C1 segment of cervical spinal cord (tissue), 14 donors: ENCODE measurements around the gene SLC35B3.
"Not testable (repeated sequence)": the region's sequence is repeated elsewhere in the genome, so short reads cannot be mapped to it uniquely, and the experiment has no call there.

Experiments used
- DNase-seq, 14 donors: peaks; one replicate each; lab custom pipeline; 2025; lab: John Stamatoyannopoulos, UW

Gene SLC35B3

DNA sequence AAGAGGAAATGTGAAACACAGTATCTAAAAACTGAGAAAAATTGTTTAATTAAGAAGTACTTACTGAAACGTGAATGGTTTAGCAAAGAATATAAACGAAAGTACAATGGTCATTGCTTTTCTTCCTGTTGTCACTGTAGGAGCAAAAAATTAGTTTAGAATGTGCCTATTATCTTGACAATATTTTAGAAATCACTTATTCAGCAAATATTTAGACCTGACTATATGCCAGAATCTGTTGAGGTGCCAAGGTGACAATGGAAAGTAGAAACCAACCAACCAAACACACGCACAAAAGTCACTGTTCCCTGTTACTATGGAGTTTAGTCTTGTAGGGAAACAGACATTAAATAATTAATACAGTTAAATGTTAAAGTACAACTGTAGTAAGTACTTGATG lies 20.5 kb downstream of the SLC35B3 start:
- no peak for DNase-seq

DNA sequence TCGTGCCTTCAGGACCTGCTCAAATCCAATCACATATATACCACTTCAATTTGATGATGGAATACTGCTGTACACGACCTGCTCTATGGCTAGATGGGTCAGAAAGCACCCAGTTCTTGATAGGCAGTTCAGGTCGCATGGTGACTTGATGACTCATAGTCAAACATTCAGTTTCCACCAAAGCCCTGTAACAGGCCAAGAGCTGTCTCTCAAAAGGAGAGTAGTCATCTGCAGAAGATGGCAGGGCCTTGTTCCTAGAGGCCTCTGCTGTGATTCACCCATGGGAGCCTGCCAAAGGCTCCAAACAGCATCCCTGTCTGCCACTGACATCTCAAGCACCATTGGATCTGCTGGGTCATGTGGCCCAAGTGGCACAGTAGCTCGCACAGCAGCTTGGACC lies 29.4 kb downstream of the SLC35B3 start:
- not testable (repeated sequence) for DNase-seq

DNA sequence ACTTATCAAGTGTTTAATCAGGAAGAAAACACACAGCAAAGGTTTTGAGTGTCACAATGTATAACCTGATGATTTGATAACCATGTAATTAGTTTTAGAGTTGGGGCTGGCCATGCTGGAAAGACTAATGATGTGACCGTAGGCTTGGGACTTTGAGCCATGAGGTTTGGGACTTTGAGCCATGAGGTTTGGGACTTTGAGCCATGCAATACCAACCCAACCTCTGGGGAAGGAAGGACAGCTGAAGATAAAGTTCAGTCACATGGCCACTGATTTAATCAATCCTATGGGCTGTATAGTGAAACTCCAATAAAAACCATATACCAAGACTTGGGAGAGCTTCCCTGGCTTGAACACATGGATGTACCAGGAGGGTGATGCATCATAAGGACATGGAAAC lies 32.8 kb downstream of the SLC35B3 start:
- DNase-seq: no peak

DNA sequence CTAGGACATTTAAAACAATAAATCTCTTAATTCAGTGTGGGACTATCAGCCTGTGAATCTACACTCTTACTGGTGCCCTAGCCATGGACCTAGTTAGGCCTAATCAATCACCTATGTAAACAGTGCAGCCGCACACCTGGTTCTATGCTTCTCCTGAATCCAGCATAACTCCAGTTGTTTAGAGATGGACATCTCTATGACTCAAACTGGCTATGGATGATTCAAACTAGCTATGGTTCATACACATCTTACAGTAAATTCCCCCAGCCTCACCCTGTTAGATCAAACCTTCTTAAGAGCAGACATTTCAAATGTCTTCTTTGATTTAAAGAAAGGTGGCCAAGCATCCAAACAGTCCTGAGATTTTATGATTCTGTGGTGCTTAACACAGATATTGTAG lies 34.7 kb downstream of the SLC35B3 start:
- DNase-seq: no peak

DNA sequence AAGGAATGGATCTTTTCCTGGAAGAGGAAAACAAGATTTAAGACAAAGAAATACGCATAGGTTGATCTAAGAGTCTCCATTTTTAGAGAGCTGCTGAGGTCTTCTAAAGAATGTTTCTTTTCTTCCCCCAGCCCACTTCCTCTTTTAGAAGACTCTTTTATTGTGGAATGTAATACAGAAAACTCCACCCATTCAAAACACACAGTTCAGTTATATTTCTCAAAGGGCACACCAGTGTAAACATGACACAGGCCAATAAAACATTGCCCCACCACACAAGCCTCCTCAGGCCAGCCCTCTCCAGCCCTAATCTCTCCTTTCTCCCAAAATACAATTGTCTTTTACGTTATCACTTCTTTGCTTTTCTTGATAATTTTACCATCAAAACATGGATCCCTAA lies 42.8 kb downstream of the SLC35B3 start:
- no peak for DNase-seq

DNA sequence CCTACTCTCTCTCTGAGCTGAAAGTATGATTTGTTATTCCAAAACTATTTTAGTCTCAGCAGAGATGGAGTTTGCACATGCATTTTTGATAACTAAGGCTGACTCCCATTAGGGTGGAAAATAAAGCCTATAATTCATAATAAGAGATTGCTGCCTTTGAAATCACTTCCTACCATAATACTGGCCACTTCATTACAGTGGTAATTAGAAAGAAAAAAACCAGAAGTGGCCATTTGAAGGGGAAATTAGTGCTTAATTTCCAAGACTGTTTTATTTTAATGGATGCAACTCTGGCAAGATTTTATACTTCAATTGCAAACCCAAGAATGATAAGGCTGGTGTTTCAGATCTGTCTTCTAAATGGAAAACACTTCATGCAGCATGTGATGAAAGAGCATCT lies 43.4 kb downstream of the SLC35B3 start:
- no peak for DNase-seq

DNA sequence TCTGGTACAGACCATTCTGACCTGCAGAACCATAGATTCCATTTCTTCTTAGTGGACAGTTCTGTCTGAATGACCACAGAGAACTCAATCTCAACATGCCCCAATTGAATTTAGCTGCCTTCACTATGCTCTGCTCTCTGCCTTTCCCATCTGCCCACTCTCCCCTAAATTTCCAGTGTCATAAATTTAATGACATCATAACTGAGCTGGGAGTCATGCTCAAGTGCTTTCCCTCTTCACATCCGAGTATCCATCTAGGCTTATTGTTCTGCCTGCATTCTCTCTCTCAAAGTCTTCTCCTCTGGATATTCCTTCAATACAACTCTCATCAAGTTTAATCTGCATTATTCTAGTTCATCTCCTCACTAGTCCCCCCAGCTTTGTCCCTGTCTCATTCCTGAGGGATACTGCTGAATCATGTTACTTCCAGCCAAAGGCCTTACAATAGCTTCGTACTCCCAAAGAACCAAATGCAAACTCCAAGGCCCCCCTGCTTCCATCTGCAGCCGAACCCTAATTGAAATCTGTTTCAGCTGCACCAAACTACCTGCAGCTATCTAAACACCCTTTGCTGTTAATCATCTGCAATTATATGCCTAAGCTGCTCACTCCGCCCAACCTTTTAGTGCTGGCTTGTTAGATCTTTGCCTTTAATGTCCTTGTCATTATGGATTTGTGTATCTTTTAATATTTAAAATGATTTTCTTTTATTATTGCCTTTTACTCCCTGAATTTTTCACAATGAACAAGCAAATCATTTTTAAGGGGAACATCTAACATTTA lies 46.1 kb downstream of the SLC35B3 start:
- no peak for DNase-seq

DNA sequence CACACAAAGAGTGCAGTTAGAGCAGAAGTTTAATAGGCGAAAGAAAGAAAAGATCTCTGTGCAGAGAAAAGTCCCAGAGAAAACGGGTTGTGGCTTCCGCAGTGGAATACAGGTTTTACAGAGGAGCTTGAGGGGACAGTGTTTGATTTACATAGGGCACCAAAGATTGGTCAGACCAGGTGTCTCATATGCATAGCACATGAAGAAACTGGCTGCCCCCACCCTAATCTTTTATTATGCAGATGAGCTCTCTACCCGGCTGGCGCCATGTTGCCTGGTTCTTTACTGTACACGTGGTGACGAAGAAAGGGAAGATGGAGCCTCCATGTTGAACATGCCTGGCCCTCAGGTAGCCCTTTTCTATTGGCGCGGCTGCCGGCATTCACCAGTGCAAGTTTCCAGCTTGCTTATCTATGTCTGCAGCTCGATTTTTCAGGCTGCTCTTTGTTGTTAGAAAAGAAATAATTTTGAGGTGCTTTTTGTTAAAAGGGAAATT lies 47.4 kb downstream of the SLC35B3 start:
- DNase-seq: no peak

DNA sequence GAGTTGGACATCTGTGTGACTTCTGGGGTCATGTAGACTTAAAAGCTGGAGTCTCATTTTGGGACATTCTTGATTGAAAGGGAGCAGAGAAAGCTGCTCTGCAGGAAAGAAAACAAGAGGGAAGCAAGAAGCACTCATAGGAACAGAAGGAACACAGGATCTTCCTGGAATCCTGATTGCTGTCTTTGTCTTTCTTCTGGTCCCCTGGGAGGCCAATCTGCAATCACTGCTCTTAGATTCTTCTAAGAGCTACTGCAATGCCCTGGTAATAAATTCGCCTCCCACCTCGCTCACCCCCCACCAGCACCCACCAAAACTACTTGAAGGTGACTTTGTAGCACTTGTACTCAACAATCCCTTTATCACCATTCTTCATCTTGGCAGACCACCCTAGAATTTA lies 51.8 kb downstream of the SLC35B3 start:
- DNase-seq: no peak

DNA sequence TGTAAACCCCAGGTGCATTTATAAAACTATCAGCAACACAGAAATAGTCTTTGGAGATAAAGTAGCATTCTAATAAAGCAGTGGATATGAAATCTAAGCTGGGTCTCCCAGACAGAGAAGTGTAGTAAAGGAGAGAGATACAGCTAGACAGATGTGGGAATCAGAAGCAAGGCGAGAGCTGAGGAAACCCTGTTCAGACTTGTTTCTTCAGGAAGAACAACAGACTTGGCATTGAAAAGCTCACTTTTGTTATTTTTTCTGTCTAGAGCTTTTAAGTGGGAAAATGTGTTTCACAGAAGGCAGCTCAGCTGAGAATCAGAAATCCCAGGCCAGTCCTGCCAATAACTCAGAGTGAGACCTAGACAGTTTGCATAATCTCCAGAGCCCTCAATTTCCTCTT lies 52.9 kb downstream of the SLC35B3 start:
- DNase-seq: no peak

DNA sequence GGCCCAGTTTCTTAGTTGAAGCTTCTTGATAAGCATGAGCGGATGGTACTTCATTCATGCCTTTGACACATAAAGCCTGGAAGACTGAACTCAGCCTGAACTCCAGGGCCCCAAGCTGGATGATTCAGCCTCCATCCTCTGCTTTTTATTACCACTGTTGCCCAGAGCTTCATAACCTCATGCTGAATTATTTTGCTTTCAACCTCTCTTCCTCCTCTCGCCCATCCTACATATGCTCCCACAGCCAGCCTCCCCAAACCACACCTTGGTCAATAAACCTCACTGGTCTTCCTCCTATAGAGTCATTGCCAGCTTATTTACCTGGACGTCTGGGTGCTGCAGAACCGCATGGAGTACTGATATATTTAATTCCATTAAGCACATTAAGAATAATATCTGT lies 59.4 kb downstream of the SLC35B3 start:
- no peak for DNase-seq
